Breast epithelium (tissue), 3 donors: ENCODE data around the gene CNMD.

ENCODE experiments used
- POLR2AphosphoS5 ChIP-seq, 3 donors: sonication (generic); formaldehyde crosslinking; IDR thresholded peaks; one replicate each; pipeline ENCODE4 v1.6.1; 2017; ENCODE audit warnings: antibody characterized with exemption in 3 of 3
- TF ChIP-seq, protein P1 (sequence below), 3 donors: fragments of 450-650 bp; IDR thresholded peaks; one replicate each; pipeline ENCODE4 v1.5.1; 2016 to 2017; ENCODE audit warnings: antibody characterized with exemption in 3 of 3, mild to moderate bottlenecking in 3 of 3, moderate library complexity in 3 of 3

DNA sequence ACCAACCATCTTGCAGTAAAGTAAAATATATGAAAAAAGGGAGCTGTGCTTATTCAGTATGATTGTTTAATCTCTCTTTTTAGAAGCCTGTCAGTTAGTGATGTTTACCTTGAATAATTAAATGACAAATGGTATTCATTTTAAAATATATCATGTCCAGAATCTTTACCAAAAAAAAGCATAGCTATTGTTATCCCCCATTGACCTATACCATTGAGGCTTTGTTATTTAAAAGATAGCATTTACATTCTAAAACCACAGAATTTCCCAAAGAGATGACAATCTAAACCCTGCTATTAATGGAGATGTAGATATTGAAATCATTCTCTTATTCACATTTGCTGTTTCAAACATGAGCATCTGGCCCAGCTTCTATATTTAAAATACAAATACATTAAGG, 2.2 kb downstream of the CNMD start:
- TF ChIP-seq, protein P1, sequence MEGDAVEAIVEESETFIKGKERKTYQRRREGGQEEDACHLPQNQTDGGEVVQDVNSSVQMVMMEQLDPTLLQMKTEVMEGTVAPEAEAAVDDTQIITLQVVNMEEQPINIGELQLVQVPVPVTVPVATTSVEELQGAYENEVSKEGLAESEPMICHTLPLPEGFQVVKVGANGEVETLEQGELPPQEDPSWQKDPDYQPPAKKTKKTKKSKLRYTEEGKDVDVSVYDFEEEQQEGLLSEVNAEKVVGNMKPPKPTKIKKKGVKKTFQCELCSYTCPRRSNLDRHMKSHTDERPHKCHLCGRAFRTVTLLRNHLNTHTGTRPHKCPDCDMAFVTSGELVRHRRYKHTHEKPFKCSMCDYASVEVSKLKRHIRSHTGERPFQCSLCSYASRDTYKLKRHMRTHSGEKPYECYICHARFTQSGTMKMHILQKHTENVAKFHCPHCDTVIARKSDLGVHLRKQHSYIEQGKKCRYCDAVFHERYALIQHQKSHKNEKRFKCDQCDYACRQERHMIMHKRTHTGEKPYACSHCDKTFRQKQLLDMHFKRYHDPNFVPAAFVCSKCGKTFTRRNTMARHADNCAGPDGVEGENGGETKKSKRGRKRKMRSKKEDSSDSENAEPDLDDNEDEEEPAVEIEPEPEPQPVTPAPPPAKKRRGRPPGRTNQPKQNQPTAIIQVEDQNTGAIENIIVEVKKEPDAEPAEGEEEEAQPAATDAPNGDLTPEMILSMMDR (IDR thresholded peaks at IDR 0.05): no peak
- no peak for TF ChIP-seq POLR2AphosphoS5 (IDR thresholded peaks at IDR 0.05)
